SU-DHL-6 (cell line): Measurements from ENCODE around the gene DOCK3.

Experiments used
- H2AFZ ChIP-seq: fragments of 200-600 bp; sonication (generic); 2 replicates; pipeline ENCODE4 v1.6.1; 2014; ENCODE audit warnings: low read depth, mild to moderate bottlenecking, moderate library complexity, mixed read lengths, antibody characterized with exemption, low read length; ENCODE audit not compliant: severe bottlenecking
- H3F3A ChIP-seq: fragments of 200-600 bp; shearing (Covaris generic); 2 replicates; pipeline ENCODE4 v1.6.0; 2016; ENCODE audit warnings: antibody characterized with exemption, mild to moderate bottlenecking; ENCODE audit not compliant: insufficient read depth
- H3K27ac ChIP-seq: fragments of 200-600 bp; sonication (generic); 2 replicates; pipeline ENCODE4 v1.5.1; 2016; ENCODE audit warnings: low read depth, mild to moderate bottlenecking, low read length, moderate library complexity, mixed read lengths
- H3K27me3 ChIP-seq: fragments of 200-600 bp; sonication (generic), shearing (Covaris generic); 2 replicates; pipeline ENCODE4 v1.6.0; 2014; ENCODE audit warnings: mild to moderate bottlenecking, low read length
- H3K36me3 ChIP-seq: fragments of 200-600 bp; sonication (generic); 2 replicates; pipeline ENCODE4 v1.6.1; 2014; ENCODE audit warnings: mild to moderate bottlenecking, low read length, mixed read lengths
- H3K4me2 ChIP-seq: fragments of 300-600, 200-600 bp; shearing (Covaris generic), sonication (generic); 2 replicates; pipeline ENCODE4 v1.6.0; 2014; ENCODE audit warnings: low read length, low read depth, mild to moderate bottlenecking; ENCODE audit not compliant: poor library complexity, severe bottlenecking
- H3K4me3 ChIP-seq: fragments of 200-600 bp; sonication (generic); 2 replicates; pipeline ENCODE4 v1.5.1; 2014; ENCODE audit warnings: antibody characterized with exemption, low read length, mild to moderate bottlenecking, mixed read lengths; ENCODE audit not compliant: insufficient read depth, poor library complexity, severe bottlenecking
- H3K79me2 ChIP-seq: fragments of 200-600 bp; sonication (generic); 2 replicates; pipeline ENCODE4 v1.6.1; 2014; ENCODE audit warnings: mild to moderate bottlenecking, low read length, moderate library complexity; ENCODE audit not compliant: insufficient read depth
- H3K9ac ChIP-seq: fragments of 200-600 bp; sonication (generic); 2 replicates; pipeline ENCODE4 v1.7.0; 2014; ENCODE audit warnings: mild to moderate bottlenecking, low read length
- H3K9me2 ChIP-seq: fragments of 200-600 bp; sonication (generic); replicated peaks from 2 replicates; pipeline ENCODE4 v1.6.1; 2014; ENCODE audit warnings: low read length; ENCODE audit not compliant: insufficient read depth
- H3K9me3 ChIP-seq: fragments of 200-600 bp; sonication (generic); 2 replicates; pipeline ENCODE4 v1.6.1; 2014; ENCODE audit warnings: low read length, mixed read lengths; ENCODE audit not compliant: insufficient read depth
- H4K20me1 ChIP-seq: fragments of 200-600 bp; sonication (generic); 2 replicates; pipeline ENCODE4 v1.6.1; 2014; ENCODE audit warnings: low read depth, mild to moderate bottlenecking, antibody characterized with exemption, low read length, moderate library complexity, mixed read lengths
- EZH2phosphoT487 ChIP-seq: fragments of 200-600 bp; sonication (generic), shearing (Covaris generic); conservative IDR thresholded peaks from 2 replicates; pipeline ENCODE4 v1.6.1; 2018; ENCODE audit warnings: mild to moderate bottlenecking, antibody characterized with exemption, low read length, moderate library complexity, mixed read lengths
- TF ChIP-seq, protein P1 (sequence below): fragments of 200-600 bp; sonication (generic); IDR thresholded peaks from one replicate; pipeline ENCODE4 v1.5.1; 2017; ENCODE audit warnings: antibody characterized with exemption, mild to moderate bottlenecking, low read length, moderate library complexity; ENCODE audit not compliant: insufficient read depth, poor library complexity, severe bottlenecking

DOCK3 gene

DNA sequence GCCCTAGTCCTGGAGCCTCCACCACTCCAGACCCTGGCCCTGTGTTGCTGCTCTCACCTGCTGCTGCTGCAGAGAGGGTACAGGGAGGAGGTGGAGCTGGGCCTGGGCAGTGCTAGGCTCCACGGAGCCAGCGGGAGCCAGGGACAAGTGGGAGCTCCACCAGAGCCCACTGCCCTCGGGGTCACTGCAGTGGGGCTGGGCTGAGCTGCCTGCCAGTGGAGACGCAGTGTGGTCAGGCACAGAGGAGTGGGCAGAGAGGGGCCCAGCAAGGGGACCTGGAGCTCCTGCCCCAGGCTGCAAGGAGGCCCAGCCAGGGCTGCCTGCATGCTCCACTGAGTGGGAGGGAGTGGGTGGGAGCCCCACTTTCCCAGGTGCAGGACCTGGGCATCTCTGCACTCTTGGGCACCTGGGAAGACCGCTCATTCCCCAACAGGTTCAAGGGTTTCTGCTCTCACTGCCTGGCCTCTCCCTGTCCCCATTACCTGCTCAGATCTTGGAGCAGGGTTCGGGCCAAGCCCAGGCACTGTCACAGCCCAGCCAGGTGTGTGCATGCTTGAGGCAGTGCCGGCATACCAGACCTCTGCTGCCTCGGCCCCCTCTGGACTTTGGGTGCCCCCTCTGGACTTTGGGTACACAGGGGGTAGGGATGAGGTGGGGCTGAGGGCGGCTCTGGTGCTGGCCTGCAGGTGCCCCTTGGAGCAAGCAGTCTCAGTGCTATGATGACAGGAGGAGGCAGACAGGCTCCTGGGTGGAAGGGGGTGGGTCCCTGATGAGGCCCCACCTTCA is 308.0 kb downstream of the DOCK3 start:
- TF ChIP-seq EZH2phosphoT487: no peak
- TF ChIP-seq, protein P1, sequence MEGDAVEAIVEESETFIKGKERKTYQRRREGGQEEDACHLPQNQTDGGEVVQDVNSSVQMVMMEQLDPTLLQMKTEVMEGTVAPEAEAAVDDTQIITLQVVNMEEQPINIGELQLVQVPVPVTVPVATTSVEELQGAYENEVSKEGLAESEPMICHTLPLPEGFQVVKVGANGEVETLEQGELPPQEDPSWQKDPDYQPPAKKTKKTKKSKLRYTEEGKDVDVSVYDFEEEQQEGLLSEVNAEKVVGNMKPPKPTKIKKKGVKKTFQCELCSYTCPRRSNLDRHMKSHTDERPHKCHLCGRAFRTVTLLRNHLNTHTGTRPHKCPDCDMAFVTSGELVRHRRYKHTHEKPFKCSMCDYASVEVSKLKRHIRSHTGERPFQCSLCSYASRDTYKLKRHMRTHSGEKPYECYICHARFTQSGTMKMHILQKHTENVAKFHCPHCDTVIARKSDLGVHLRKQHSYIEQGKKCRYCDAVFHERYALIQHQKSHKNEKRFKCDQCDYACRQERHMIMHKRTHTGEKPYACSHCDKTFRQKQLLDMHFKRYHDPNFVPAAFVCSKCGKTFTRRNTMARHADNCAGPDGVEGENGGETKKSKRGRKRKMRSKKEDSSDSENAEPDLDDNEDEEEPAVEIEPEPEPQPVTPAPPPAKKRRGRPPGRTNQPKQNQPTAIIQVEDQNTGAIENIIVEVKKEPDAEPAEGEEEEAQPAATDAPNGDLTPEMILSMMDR: no peak
- no peaks in the 10 kb centered on the region for H3K27me3 ChIP-seq
- no peaks in the 10 kb centered on the region for H3K36me3 ChIP-seq
- H3K27ac ChIP-seq: no peak overlapping the region
- no peaks in the 10 kb centered on the region for H3K9me2 ChIP-seq
- H3K4me2 ChIP-seq: no peak overlapping the region
- H3F3A ChIP-seq: no peaks in the 10 kb centered on the region
- H3K79me2 ChIP-seq: no peaks in the 10 kb centered on the region
- H3K4me3 ChIP-seq: no peak overlapping the region
- no peaks in the 10 kb centered on the region for H4K20me1 ChIP-seq
- H3K9me3 ChIP-seq: no peaks in the 10 kb centered on the region
- no peak overlapping the region for H2AFZ ChIP-seq
- H3K9ac ChIP-seq: no peak overlapping the region

DNA sequence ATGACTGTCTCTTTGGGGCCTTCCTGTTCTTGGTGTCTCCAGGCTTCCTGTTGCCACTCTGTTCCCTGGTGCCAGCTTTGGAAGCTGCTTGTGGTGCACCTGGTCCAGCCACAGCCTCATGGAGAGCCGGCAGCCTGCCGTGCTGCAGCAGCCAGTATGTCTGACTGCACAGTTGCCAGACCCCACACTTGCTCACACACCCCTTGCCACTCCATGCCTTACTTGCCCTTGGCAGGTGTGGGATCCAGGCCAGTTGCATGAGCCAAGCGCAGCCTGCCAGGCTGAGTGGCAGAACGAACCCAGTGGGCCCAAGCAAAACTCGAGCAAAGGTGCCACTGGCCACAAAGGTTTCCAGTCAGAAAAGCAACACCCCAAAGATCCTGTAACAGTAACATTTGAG is 309.2 kb downstream of the DOCK3 start:
- H3K4me3 ChIP-seq: no peak overlapping the region
- H3K27me3 ChIP-seq: no peaks in the 10 kb centered on the region
- no peak for TF ChIP-seq EZH2phosphoT487
- TF ChIP-seq, protein P1: no peak
- H3K9me2 ChIP-seq: no peaks in the 10 kb centered on the region
- H3F3A ChIP-seq: no peaks in the 10 kb centered on the region
- H4K20me1 ChIP-seq: no peaks in the 10 kb centered on the region
- no peak overlapping the region for H3K4me2 ChIP-seq
- no peaks in the 10 kb centered on the region for H3K9me3 ChIP-seq
- no peaks in the 10 kb centered on the region for H3K79me2 ChIP-seq
- no peak overlapping the region for H3K27ac ChIP-seq
- no peaks in the 10 kb centered on the region for H3K36me3 ChIP-seq
- H2AFZ ChIP-seq: no peak overlapping the region
- H3K9ac ChIP-seq: no peak overlapping the region

DNA sequence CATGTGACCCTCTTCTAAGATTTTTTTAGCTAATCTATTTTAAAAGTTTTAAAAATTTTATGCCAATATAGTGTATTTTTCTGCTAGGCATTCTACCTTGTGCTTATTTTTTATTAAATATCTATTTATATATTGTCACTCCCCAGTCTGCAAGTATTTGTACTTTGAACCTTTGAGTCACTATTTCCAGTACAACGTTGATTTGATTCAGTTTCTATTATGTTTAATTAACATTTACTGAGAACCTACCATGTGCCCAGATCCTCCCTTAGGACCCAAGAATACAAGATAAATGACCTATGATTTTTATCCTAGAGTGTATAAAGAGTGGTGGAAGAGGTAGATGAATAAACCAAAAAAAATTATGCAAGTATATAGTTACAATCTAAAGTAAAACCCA is 311.2 kb downstream of the DOCK3 start:
- Histone ChIP-seq H4K20me1 (no peaks in the 10 kb centered on the region), H3K4me2 (no peak overlapping the region), H3K36me3 (no peaks in the 10 kb centered on the region), H3K4me3 (no peak overlapping the region), H2AFZ (no peak overlapping the region), H3F3A (no peaks in the 10 kb centered on the region), H3K27ac (no peak overlapping the region), H3K9me3 (no peaks in the 10 kb centered on the region), H3K9me2 (no peaks in the 10 kb centered on the region), H3K9ac (no peak overlapping the region), H3K79me2 (no peaks in the 10 kb centered on the region), H3K27me3 (no peaks in the 10 kb centered on the region)
- no peak for TF ChIP-seq EZH2phosphoT487
- TF ChIP-seq, protein P1: no peak
